HUES48 (cell line): ENCODE data around the gene CLEC16A.

Experiments
- H3K27ac ChIP-seq: one replicate; pipeline ENCODE4 v1.7.0; 2013; ENCODE audit warnings: low read depth, low read length, inconsistent platforms
- H3K27me3 ChIP-seq: 2 replicates; pipeline ENCODE4 v1.6.1; 2013; ENCODE audit warnings: mild to moderate bottlenecking, low read length; ENCODE audit not compliant: control insufficient read depth, insufficient read depth
- H3K36me3 ChIP-seq: 2 replicates; pipeline ENCODE4 v1.6.1; 2013; ENCODE audit warnings: low read length; ENCODE audit not compliant: control insufficient read depth, insufficient read depth
- H3K4me1 ChIP-seq: 2 replicates; pipeline ENCODE4 v1.6.1; 2013; ENCODE audit warnings: mild to moderate bottlenecking, low read length; ENCODE audit not compliant: control insufficient read depth, insufficient read depth
- H3K4me3 ChIP-seq: 2 replicates; pipeline ENCODE4 v1.5.1; 2013; ENCODE audit warnings: mild to moderate bottlenecking, low read depth, low read length
- H3K9ac ChIP-seq: 2 replicates; pipeline ENCODE4 v1.6.1; 2013; ENCODE audit warnings: mild to moderate bottlenecking, low read depth, low read length, moderate library complexity
- H3K9me3 ChIP-seq: 2 replicates; pipeline ENCODE4 v1.6.1; 2013; ENCODE audit warnings: low read length; ENCODE audit not compliant: control insufficient read depth, insufficient read depth

Gene CLEC16A

DNA sequence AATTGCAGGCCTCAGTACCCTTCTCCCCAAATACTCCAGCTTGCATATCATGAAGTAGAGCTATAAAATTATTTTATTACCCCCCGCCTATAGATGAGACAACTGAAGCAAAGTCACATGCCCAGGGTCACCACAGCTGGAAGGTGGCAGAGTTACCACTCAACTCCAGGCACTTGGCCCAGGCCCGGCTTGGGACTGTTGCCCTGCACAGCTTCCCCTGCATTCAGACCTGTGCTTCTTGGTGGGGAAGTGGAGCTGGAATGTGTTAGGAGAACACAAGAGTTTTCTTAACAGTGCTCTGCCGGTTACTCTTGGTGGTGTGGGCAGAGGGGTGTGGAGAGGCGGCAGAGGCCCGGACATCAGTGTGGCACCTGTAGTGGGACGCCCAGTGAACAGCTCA, 162.4 kb downstream of the CLEC16A start:
- no peak overlapping the region for H3K9ac ChIP-seq
- no peak overlapping the region for H3K27ac ChIP-seq
- H3K36me3 ChIP-seq, result no peaks in the 10 kb centered on the region
- H3K27me3 ChIP-seq, result no peaks in the 10 kb centered on the region
- H3K4me1 ChIP-seq, result peaks cover 8% of the 10 kb centered on the region; the same call in 1 of the 2 replicates
- H3K9me3 ChIP-seq, result no peaks in the 10 kb centered on the region
- no peak overlapping the region for H3K4me3 ChIP-seq

DNA sequence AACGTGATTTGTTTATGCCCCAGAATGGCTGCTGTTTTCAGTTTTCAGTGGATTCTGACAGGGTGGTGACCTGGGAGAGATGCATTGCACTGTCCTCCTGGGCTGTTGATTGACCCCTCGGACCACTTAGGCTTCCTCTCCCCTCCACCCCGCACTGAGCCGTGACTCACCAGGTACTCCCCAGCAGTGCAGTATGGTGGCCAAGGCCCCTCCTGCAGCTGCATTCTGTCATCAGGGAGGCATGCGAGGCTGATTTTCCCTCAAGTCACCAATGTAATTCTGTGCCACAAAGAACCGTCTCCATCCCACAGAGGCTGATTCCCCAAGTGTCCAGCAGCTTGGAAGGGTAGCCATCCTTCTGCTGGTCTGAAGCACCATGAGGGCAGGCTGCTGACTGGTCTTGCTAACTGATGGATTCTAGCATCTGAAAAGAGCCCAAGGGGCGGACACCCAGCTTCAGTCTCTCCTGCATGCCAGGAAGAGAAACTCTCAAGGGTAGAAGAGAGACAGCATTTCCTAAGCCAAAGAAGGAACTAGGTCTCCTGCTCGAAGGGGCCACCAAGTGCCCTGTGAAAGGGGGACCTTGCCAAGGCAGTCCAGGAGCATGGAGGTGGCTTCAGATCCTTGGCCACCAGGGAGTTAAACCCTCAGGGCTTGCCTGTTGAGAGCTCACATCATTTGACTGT, 163.6 kb downstream of the CLEC16A start:
- no peak overlapping the region for H3K4me3 ChIP-seq
- H3K9ac ChIP-seq, result no peak overlapping the region
- H3K27ac ChIP-seq, result no peak overlapping the region
- no peaks in the 10 kb centered on the region for H3K27me3 ChIP-seq
- H3K4me1 ChIP-seq, result peaks cover 8% of the 10 kb centered on the region; the same call in 1 of the 2 replicates
- H3K9me3 ChIP-seq, result no peaks in the 10 kb centered on the region
- no peaks in the 10 kb centered on the region for H3K36me3 ChIP-seq

DNA sequence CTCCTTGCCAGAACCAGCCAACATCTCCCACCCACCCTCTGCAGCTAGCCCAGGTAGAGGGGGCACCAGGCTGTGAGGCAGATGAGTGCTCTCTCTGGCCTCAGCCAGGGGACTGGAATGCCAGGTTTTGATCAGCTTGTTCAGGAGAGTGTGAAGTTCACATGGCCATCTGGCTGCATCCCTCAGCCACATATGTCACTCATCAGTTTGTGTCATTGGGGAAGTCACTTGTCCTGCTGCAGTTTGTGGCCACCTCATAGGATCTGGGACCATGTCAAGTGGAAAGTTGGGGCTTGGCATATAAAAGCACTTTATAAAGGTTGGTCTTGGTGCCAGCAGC, 164.1 kb downstream of the CLEC16A start:
- no peak overlapping the region for H3K27ac ChIP-seq
- no peaks in the 10 kb centered on the region for H3K9me3 ChIP-seq
- peaks cover 8% of the 10 kb centered on the region; the same call in 1 of the 2 replicates for H3K4me1 ChIP-seq
- H3K36me3 ChIP-seq, result no peaks in the 10 kb centered on the region
- no peak overlapping the region for H3K4me3 ChIP-seq
- H3K27me3 ChIP-seq, result no peaks in the 10 kb centered on the region
- no peak overlapping the region for H3K9ac ChIP-seq

DNA sequence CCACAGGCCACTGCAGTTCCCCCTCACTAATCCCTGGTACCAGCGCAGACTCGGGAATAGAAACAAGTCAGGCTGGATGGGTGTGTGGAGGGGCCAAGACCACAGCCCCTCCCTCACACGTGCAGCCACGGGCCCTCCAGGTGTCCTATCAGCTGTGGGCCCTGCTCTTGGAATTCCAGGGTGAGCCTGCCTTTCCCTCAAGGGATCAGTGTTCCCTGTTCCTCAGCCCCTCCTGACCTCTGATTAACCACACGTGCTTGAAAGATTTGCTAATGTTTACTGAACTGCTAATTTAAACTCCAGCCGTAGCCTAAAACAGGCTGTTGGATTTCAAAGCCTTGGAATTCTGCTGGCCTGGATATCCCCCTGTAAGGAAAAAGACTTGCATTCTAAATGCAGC, 165.2 kb downstream of the CLEC16A start:
- Histone ChIP-seq H3K9me3 (no peaks in the 10 kb centered on the region), H3K4me1 (peaks cover 10% of the 10 kb centered on the region), H3K27me3 (no peaks in the 10 kb centered on the region), H3K36me3 (no peaks in the 10 kb centered on the region), H3K4me3 (no peak overlapping the region), H3K27ac (no peak overlapping the region), H3K9ac (no peak overlapping the region)

DNA sequence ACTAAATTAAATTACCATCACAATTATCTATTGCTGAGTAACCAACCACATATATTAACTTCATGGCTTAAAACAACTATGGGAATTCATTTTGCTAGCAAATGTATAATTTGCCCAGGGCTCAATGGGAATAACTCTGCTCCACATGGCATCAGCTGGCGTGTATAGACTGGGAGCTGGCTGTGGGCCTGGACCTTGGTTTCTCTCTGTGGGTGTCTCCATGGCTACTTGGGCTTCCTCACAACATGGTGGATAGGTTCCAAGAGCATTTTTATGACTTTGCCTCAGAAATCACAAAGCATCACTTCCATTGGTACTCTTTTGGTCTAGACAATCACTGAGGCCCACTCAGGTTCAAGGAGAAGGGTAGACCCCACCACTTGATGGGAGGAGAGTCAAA, 166.8 kb downstream of the CLEC16A start:
- no peak overlapping the region for H3K4me3 ChIP-seq
- H3K27me3 ChIP-seq, result no peaks in the 10 kb centered on the region
- peaks cover 4% of the 10 kb centered on the region; the same call in 1 of the 2 replicates for H3K4me1 ChIP-seq
- H3K36me3 ChIP-seq, result no peaks in the 10 kb centered on the region
- H3K27ac ChIP-seq, result no peak overlapping the region
- H3K9ac ChIP-seq, result no peak overlapping the region
- H3K9me3 ChIP-seq, result no peaks in the 10 kb centered on the region

DNA sequence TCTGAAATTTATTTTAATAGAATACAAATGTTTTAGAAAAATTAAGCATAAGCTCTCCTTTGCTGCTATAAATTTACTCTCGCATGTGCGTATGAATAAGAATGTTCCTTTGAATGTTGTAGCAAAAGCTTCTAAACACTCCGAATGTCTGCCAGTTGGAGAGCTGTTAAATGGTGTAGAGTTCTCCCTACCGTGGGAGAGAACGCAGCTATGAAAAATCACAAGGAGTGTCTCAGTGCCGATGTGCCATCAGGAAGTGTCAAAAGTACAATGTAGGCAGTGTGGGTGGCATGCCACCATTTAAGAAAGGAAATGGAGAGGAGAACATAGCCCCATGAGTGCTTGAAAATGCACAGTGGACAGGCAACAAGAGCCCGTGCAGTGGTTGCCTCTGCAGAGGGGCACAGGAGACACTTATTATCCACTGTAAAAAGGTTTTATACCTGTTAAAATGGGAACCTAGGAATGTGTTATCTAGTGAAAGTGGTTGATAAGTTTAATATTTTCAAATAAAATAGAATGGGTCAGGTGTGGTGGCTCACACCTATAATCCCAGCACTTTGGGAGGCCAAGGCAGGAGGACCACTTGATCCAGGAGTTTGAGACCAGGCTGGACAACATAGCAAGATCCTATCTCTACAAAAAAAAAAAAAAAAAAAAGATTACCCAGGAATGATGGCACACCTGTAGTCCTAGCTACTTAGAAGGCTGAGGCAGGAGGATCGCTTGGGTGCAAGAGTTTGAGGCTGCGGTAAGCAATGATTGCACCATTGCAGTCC, 167.7 kb downstream of the CLEC16A start:
- Histone ChIP-seq H3K9me3 (no peaks in the 10 kb centered on the region), H3K4me3 (no peak overlapping the region), H3K9ac (no peak overlapping the region), H3K27ac (no peak overlapping the region), H3K27me3 (no peaks in the 10 kb centered on the region), H3K36me3 (no peaks in the 10 kb centered on the region), H3K4me1 (peaks cover 4% of the 10 kb centered on the region; the same call in 1 of the 2 replicates)

DNA sequence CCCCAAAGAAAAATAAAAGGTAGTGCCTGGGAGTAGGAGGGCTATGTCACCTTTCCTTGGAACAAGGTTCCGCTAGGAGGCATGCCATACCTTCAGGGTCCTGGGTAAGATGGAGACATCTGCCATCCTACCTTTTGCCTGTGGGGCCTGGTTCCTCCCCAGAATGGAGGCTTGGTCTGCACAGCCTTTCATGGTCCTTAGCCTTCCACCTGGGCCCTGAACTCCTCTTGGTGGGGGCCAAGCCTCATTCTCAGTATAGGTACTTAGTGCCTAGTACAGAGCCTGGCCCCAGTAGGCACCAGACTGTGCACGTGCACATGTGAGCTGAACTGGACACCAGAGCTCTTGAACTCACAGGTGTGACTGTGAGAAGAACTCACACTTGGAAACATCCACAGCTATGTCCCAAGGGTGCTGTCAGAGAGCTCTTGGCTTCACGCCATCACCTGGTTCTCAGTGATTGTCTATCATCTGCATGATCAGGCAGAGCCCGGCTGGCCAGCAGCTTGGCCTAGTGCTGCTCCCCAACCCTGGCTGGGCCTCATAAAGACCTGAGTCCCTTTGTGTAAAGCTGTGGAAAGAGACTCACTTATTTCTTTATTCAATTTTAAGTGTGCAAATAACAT, 168.5 kb downstream of the CLEC16A start:
- Histone ChIP-seq H3K9me3 (no peaks in the 10 kb centered on the region), H3K9ac (no peak overlapping the region), H3K27ac (no peak overlapping the region), H3K4me1 (peaks cover 4% of the 10 kb centered on the region; the same call in 1 of the 2 replicates), H3K4me3 (no peak overlapping the region), H3K27me3 (no peaks in the 10 kb centered on the region), H3K36me3 (no peaks in the 10 kb centered on the region)

DNA sequence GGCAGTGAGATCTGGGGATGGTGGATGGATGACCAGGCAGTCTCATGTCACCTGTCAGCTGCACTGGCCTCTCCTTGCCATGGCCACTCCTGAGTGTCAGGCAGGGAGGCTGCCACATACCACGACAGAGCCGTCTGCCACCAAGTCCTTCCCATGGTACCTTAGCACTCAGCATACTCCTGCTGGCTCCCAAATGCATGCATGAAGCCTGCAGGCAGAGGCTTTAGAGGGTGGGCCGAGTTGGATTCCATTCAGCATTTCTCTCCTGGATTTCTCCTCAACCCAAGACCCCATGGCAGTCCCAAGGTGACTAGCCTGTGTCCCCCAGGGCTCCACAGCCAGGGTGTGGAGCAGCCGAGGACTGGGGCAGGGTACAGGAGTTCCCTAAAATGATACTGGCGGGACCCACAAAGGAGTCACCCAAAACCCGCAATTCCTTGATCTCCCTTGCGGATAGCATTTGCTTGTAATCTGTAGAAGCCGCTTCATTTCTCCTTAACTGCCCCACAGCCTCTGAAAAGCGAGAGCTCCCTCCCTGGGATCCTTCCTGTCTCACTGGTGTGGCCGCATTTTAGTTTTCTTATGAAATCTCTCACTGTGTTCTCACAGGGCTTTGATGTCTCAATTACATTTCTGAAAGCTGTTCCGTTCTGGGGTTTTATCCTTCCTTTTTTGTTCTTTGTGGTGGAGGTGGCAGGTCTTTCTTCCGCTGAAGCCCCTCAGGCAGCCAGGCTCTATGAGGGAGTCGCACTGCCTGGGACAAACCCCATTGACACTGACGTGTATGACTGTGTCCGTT, 170.2 kb downstream of the CLEC16A start:
- Histone ChIP-seq H3K27me3 (no peaks in the 10 kb centered on the region), H3K9ac (no peak overlapping the region), H3K4me1 (peaks cover 4% of the 10 kb centered on the region; the same call in 1 of the 2 replicates), H3K4me3 (no peak overlapping the region), H3K9me3 (no peaks in the 10 kb centered on the region), H3K27ac (peak overlapping the region; percentile 6), H3K36me3 (no peaks in the 10 kb centered on the region)

DNA sequence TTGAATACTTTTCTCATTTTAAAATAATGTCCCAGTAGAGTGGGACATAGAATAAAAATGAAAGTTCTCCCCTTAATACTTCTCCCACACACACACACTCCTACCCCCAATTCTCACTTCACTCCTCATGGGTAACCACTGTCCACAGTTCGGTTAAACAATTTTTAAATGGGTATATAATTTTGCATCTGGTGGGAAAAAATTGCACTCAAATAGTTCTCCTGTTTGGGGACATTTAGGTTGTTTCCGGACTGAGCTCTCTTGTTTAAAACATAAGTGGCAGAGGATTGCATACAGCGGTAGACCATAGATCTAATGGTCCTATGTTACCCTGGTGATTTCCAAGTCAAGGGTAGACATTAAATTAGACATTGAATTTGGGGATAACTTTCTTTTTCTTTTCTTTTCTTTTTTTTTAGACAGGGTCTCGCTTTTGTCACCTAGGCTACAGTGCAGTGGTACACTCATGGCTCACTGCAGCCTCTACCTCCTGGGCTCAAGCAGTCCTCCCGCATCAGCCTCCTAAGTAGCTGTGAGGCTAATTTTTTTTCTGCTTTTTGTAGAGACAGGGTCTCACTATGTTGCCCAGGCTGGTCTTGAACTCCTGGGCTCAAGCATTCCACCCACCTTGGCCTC, 173.3 kb downstream of the CLEC16A start:
- no peak overlapping the region for H3K9ac ChIP-seq
- H3K4me1 ChIP-seq, result peaks cover 4% of the 10 kb centered on the region; the same call in 1 of the 2 replicates
- H3K9me3 ChIP-seq, result no peaks in the 10 kb centered on the region
- H3K36me3 ChIP-seq, result peaks cover 4% of the 10 kb centered on the region; the same call in 1 of the 2 replicates
- no peak overlapping the region for H3K4me3 ChIP-seq
- no peaks in the 10 kb centered on the region for H3K27me3 ChIP-seq
- no peak overlapping the region for H3K27ac ChIP-seq

DNA sequence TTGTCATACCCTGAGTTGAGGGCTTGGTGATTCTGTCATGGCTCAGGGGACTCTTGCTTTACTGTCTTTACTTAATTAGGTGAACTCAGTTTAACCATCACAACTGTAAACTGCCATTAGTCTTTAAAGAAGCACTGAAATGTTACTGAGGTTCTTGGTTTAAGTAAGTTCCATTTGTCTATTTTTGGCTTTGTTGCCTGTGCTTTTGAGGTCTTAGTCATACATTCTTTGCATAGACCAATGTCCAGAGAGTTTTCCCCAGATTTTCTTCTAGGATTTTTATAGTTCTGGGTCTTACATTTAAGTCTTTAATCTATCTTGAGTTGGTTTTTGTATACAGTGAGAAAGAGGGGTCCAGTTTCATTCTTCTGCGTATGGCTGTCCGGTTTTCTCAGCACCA, 174.1 kb downstream of the CLEC16A start:
- Histone ChIP-seq H3K4me3 (no peak overlapping the region), H3K9ac (no peak overlapping the region), H3K27me3 (no peaks in the 10 kb centered on the region), H3K27ac (no peak overlapping the region), H3K4me1 (peaks cover 4% of the 10 kb centered on the region; the same call in 1 of the 2 replicates), H3K9me3 (no peaks in the 10 kb centered on the region), H3K36me3 (peaks cover 4% of the 10 kb centered on the region; the same call in 1 of the 2 replicates)
